ENCODE data around the gene DPYSL5.

DNA sequence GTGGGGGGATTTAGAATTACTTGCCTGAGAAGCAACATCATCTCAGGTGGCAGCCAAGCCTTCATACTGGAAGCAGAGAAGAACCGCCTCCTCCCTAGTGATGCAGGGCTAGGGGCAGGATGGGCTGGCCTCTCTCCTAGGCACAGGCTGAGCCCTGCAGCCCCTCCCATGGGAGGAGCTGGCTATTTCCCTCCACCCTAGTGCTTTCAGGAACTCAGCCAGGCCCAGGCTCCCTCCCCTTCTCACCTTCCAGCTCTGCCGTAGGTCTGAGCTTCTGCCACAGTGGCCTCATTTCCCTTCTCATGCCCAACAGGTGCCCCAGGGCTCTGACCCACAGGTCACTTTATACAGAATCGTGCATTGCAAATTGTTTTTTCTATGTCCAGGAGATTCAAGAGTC lies 31.0 kb upstream of the DPYSL5 start:
- TF ChIP-seq, protein P1, sequence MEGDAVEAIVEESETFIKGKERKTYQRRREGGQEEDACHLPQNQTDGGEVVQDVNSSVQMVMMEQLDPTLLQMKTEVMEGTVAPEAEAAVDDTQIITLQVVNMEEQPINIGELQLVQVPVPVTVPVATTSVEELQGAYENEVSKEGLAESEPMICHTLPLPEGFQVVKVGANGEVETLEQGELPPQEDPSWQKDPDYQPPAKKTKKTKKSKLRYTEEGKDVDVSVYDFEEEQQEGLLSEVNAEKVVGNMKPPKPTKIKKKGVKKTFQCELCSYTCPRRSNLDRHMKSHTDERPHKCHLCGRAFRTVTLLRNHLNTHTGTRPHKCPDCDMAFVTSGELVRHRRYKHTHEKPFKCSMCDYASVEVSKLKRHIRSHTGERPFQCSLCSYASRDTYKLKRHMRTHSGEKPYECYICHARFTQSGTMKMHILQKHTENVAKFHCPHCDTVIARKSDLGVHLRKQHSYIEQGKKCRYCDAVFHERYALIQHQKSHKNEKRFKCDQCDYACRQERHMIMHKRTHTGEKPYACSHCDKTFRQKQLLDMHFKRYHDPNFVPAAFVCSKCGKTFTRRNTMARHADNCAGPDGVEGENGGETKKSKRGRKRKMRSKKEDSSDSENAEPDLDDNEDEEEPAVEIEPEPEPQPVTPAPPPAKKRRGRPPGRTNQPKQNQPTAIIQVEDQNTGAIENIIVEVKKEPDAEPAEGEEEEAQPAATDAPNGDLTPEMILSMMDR (conservative IDR thresholded peaks at IDR 0.05 in 1 of 2, IDR thresholded peaks at IDR 0.05 in 1 of 2; ENCODE audit: low read depth in 1 of 2, low read length in 2 of 2), result no peak
- TF ChIP-seq EZH2 (IDR thresholded peaks at IDR 0.05; ENCODE audit: low read length, missing control alignments), result no peak
